GM20431 (cell line): ENCODE data around the gene KIF11.
"Not testable (repeated sequence)": the region's sequence is repeated elsewhere in the genome, so short reads cannot be mapped to it uniquely, and the experiment has no call there.

Source experiments
- in situ Hi-C: fragments of 300-500 bp; cut with MseI, MboI; formaldehyde crosslinking; loops from one replicate; pipeline ENCODE4 v1.15.0; 2020; ENCODE audit warnings: low sequenced_read_pairs; ENCODE audit not compliant: unreplicated experiment

Gene KIF11

DNA sequence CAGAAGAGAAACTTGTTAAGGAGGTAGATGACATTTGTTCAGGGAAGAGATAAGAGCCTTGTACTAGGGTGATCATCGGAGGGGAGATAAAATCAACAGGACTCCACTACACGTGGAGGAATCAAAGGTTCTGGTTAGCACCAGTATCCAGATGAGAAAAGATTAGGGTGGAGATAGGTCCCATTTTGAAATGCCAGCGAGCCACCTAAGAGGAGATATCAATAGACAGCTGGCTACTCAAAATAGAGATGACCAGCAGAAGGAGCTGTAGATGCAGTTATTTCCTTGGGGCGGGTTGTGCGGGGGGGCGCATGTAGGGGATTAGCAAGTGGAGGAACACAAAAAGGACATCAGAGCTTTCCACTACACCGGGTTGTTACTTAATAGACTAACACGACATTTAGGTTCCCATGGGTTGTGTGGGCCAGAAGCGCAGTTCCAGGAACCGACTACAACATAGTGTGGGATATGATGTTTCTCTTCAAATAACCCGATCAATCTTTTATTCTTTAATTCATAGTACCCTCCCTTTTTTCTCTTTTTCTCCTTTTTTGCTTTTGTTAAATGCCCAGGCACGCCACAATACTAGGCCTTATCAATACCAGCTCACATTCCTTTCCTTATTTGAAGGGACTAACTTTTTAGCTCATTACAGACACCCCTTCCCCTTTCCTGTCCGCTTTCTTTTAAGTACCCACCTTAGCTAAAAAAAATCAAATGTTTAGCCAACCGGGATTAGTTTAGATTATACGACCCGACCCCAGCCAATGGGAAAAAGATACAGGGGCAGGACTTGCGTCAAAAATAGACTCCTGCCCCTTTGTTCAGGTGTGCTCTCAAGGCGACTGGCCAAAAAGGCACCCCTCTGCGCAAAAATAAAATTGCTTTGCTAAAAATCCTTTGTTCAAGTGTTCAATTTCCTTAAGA lies 2.0 kb upstream of the KIF11 start:
- in situ Hi-C loops, result no loop called here

DNA sequence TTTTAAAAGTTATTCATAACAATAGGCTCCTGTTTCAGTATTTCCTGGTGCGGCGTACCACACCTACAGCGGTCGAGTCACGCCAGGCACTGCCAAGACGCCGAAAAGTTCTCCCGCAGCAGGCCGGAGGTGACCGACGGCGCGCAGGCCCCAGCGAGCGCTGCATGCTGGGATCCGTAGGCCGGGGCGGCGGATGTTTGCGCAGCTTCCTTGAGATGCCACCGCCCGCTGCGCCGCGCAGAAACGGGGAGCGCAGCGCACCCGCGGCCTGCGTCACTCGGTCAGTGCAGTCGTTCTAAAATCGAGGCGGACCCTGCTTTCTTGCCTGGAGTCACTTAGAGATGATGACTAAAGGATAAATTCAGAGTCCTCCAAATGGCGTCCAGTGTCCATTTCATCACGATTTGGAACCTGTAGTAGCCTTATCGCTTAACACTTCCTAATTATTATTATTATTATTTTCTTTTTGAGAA lies 1.3 kb upstream of the KIF11 start:
- in situ Hi-C loops, result no loop called here

GRCh38 chr10:92593619-92594588 lies 974 bp downstream of the KIF11 start:
- in situ Hi-C loops, result no loop called here

DNA sequence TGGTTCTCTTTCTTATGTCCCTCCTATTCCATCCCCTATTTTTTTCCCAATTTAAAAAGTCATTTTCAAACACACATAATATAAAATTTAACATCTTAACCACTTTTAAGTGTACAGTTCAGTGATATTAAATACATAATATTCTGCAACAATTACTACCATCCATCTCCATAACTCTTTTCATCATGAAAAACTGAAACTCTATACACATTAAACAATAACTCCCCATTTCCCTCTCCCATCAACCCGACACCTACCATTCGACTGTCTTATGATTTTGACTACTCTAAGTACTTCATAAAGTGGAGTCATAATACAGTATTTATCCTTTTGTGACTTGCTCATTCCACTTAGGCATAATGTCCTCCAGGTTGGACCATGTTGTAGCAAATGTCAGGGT lies 2.6 kb downstream of the KIF11 start:
- in situ Hi-C loops, result no loop called here

GRCh38 chr10:92598321-92598720 lies 5.4 kb downstream of the KIF11 start:
- in situ Hi-C loops, result no loop called here

- in situ Hi-C loops, result no loop called here
Measured at GRCh38 chr10:92604841-92605240, 11.9 kb downstream of the KIF11 start.

GRCh38 chr10:92615515-92615914 lies 22.6 kb downstream of the KIF11 start:
- in situ Hi-C loops, result no loop called here

- in situ Hi-C loops, result no loop called here
Measured at GRCh38 chr10:92619368-92619767, 26.4 kb downstream of the KIF11 start.

GRCh38 chr10:92627845-92628480 lies 35.0 kb downstream of the KIF11 start:
- in situ Hi-C loops, result no loop called here

GRCh38 chr10:92629945-92630344 lies 37.0 kb downstream of the KIF11 start:
- in situ Hi-C loops, result no loop called here

DNA sequence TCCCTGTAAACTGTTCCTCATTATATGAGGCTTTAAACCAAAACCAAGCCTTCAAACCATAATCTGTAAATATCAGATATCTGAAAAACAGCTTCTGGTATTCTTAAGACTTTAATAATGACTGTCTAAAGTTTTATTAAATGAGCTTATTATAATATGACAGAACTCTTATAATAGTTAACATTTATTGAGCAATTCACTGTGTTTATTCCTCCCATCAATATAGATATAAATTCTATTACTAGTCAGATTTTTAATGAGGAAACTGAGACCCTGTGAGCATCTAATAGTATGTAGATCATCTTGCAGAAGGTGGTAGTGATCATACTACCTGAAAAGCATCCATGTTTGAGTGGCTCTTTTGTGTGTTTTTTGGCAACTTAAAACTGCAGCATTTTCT lies 45.1 kb downstream of the KIF11 start:
- in situ Hi-C loops, result no loop called here

GRCh38 chr10:92640107-92640506 lies 47.2 kb downstream of the KIF11 start:
- in situ Hi-C loops, result no loop called here

DNA sequence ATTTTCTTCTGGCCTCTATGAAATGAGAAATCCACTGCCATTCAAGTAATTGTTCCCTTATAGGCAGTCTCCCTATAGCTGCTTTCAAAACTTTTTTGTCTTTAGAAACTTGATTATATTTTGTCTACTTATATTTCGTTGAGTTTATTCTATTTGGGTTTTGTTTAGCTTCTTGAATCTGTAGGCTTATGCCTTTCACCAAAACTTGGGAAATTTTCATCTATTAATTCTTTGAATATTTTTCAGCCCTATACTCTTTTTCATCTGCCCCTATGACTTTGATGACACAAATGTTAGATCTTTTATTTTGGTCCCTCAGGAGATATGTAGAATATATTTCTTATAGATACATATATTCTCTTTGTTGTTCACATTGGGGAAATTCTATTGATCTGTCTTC lies 48.6 kb downstream of the KIF11 start:
- in situ Hi-C loops, result no loop called here

DNA sequence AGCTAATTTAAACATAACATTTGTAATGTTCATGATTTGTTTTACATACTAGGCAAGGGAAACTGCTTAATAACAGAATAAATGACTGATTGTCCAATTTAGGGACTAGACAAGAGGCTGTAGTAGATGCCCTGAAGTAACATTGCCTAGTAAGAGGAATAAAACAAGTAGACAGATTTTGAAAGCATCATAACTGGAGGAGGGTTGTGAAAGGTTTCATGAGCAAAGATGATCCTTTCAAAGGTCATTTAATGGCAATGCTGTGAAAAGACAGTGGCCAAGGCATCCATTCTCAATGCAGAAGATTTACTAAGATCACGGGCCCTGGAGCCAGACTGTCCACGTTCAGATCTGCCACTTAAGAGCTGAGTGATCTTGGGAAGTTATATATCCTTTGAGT lies 52.0 kb downstream of the KIF11 start:
- in situ Hi-C loops, result no loop called here

DNA sequence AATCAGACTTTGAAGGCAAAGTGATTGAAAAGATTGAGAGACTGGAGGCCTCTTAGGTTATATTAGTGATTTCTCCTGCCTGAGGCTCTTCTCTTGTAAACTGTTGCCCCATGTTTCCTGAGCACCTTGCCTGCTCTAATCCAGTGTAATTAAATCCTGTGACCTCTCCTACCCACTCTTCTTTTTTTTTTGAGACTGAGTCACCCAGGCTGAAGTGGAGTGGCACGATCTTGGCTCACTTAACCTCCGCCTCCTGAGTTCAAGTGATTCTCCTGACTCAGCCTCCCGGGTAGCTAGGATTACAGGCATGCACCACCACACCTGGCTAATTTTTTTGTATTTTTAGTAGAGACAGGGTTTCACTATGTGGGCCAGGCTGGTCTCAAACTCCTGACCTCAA lies 57.9 kb downstream of the KIF11 start:
- in situ Hi-C loops, result not testable (repeated sequence)

DNA sequence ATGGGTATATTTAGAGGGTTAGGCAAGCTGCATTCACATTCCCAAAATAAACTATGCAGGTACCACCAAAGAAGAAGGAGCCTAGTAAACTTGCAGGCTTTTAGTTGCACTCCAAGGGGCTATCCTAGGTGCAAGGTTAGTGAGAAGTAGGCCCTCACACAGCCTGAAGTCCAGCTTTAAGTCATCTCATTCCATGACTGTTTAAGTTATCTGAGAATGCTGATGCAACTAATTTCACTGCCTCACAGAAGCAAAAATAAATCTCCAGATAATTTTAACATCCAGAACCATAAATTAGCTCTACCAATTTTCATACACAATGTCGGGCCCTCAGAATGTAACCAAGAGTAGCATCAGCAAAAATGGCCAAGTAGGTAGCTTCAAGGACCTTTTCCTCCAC lies 62.5 kb downstream of the KIF11 start:
- in situ Hi-C loops, result no loop called here

GRCh38 chr10:92656266-92656961 lies 63.5 kb downstream of the KIF11 start:
- in situ Hi-C loops, result no loop called here

DNA sequence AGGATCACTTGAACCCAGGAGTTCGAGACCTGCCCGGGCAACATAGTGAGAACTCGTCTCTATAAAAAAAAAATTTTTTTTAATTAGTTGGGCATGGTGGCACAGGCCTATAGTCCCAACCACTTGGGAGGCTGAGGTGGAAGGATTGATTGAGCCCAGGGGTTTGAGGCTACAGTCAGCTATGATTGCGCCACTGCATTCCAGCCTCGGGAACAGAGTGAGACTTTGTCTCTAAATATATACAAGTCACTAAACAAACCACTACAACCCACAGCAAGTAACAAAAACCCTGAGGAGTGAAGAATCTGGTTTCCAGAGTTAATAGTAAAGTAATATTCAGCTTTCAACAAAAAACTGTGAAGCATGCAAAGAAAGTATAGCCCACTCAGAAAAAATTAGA lies 64.1 kb downstream of the KIF11 start:
- in situ Hi-C loops, result no loop called here

- in situ Hi-C loops, result no loop called here
Measured at GRCh38 chr10:92662848-92663247, 69.9 kb downstream of the KIF11 start.

DNA sequence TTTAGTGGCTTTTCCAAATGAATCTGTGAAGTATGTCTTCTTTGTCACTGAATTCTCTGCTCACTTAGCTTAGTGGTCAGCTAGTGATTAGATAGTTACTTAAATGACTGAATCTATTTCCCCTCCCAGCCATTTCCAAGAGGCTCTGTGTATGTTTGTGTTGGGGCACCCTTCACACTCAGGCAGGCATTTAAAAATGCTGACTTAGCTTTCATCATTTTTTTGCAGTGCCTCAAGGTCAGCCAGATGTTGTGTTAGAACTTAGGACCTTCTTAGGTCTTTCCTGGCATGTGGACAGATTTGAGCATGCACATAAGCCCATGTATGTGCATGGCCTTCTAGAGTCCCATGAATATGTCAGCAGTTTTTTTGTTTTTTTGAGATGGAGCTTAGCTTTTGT lies 71.4 kb downstream of the KIF11 start:
- in situ Hi-C loops, result no loop called here
